ENCODE measurements around the gene SUPT20HL2. TPM values are rescaled to one million over a fixed set of nuclear protein-coding genes. Genes with fewer than 3 reads are reported as not detected.

The SUPT20HL2 gene
- total RNA-seq, 1 experiment from 2014 or later: not detected

GRCh38 chrX:24334461-24334860 lies 20.6 kb upstream of the SUPT20HL2 start:
- DNase-seq (ENCODE audit: low spot score) (no peak), ATAC-seq (no peak)
- Mint-ChIP-seq H3K9me3 (peaks cover 7% of the 10 kb centered on the region), H3K4me3 (no peak overlapping the region), H3K36me3 (no peaks in the 10 kb centered on the region), H3K27me3 (ENCODE audit: low read depth) (no peaks in the 10 kb centered on the region), H3K4me1 (no peaks in the 10 kb centered on the region), H3K27ac (no peak overlapping the region)
- TF ChIP-seq NFYB (CRISPR knock-in tag; conservative IDR thresholded peaks at IDR 0.05; ENCODE audit: low read depth) (no peak), TEAD4 (CRISPR knock-in tag; IDR thresholded peaks at IDR 0.05) (no peak), E2F1 (CRISPR knock-in tag; IDR thresholded peaks at IDR 0.05) (no peak), TCF7 (CRISPR knock-in tag; IDR thresholded peaks at IDR 0.05; ENCODE audit: low read depth) (no peak), OVOL2 (CRISPR knock-in tag; IDR thresholded peaks at IDR 0.05; ENCODE audit: borderline replicate concordance) (no peak), HMGXB4 (CRISPR knock-in tag; IDR thresholded peaks at IDR 0.05) (no peak), ZNF532 (CRISPR knock-in tag; IDR thresholded peaks at IDR 0.05; ENCODE audit: borderline replicate concordance) (no peak), FOXJ3 (CRISPR knock-in tag; IDR thresholded peaks at IDR 0.05; ENCODE audit: borderline replicate concordance) (no peak), ELF4 (CRISPR knock-in tag; IDR thresholded peaks at IDR 0.05; ENCODE audit: low read depth) (no peak)
- POLR2A ChIA-PET: no interaction called here
- CTCF ChIA-PET: no interaction called here

DNA sequence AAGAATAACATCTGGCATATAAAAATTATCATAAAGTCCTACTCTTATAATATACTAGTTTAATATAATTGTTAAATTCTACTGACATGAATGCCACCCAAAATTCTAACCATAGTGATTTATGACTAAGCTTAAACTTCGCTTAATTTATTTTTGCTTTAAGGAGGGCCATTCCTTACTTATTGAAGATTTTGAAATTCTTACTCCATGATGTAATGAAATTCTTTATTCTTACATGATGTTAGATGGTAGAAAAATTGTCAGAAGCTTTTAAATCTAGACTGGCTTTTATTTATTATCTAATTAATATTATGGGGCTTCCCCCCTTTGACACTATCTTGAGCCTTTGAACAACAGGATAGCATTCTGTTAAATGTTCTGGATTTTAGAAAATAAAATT lies 19.5 kb upstream of the SUPT20HL2 start:
- Mint-ChIP-seq H3K36me3 (no peaks in the 10 kb centered on the region), H3K4me3 (no peak overlapping the region), H3K4me1 (no peaks in the 10 kb centered on the region), H3K27me3 (ENCODE audit: low read depth) (no peaks in the 10 kb centered on the region), H3K9me3 (peaks cover 7% of the 10 kb centered on the region), H3K27ac (no peak overlapping the region)
- DNase-seq (ENCODE audit: low spot score) (no peak), ATAC-seq (no peak)
- POLR2A ChIA-PET: no interaction called here
- CTCF ChIA-PET: no interaction called here
- TF ChIP-seq ZNF416 (CRISPR knock-in tag; IDR thresholded peaks at IDR 0.05) (no peak), ZBTB21 (CRISPR knock-in tag; IDR thresholded peaks at IDR 0.05; ENCODE audit: borderline replicate concordance) (no peak), ZNF232 (CRISPR knock-in tag; IDR thresholded peaks at IDR 0.05) (no peak), FOXK1 (CRISPR knock-in tag; IDR thresholded peaks at IDR 0.05) (no peak), USF2 (CRISPR knock-in tag; IDR thresholded peaks at IDR 0.05) (no peak), ZNF138 (CRISPR knock-in tag; conservative IDR thresholded peaks at IDR 0.05) (no peak), NFE2L1 (CRISPR knock-in tag; IDR thresholded peaks at IDR 0.05) (no peak), PRRX2 (CRISPR knock-in tag; IDR thresholded peaks at IDR 0.05) (no peak), MXD4 (CRISPR knock-in tag; IDR thresholded peaks at IDR 0.05; ENCODE audit: borderline replicate concordance) (no peak)
- TF ChIP-seq, protein P1, sequence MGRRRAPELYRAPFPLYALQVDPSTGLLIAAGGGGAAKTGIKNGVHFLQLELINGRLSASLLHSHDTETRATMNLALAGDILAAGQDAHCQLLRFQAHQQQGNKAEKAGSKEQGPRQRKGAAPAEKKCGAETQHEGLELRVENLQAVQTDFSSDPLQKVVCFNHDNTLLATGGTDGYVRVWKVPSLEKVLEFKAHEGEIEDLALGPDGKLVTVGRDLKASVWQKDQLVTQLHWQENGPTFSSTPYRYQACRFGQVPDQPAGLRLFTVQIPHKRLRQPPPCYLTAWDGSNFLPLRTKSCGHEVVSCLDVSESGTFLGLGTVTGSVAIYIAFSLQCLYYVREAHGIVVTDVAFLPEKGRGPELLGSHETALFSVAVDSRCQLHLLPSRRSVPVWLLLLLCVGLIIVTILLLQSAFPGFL (CRISPR knock-in tag; IDR thresholded peaks at IDR 0.05; ENCODE audit: borderline replicate concordance): no peak

Data from WTC11 (cell line).